ENCODE results near the gene ZNF766. TPM values are rescaled to one million over a fixed set of nuclear protein-coding genes. Genes with fewer than 3 reads are reported as not detected.
A peak's percentile ranks its signal among the peaks of the same experiment; 100 is the strongest.

The ZNF766 gene
- total and polyA plus RNA-seq, 9 of the 15 experiments (the other 6 are each of a cell fraction or from before 2014, with no cell fraction given), result 6.7 to 23.0 (median 11.2) TPM

DNA sequence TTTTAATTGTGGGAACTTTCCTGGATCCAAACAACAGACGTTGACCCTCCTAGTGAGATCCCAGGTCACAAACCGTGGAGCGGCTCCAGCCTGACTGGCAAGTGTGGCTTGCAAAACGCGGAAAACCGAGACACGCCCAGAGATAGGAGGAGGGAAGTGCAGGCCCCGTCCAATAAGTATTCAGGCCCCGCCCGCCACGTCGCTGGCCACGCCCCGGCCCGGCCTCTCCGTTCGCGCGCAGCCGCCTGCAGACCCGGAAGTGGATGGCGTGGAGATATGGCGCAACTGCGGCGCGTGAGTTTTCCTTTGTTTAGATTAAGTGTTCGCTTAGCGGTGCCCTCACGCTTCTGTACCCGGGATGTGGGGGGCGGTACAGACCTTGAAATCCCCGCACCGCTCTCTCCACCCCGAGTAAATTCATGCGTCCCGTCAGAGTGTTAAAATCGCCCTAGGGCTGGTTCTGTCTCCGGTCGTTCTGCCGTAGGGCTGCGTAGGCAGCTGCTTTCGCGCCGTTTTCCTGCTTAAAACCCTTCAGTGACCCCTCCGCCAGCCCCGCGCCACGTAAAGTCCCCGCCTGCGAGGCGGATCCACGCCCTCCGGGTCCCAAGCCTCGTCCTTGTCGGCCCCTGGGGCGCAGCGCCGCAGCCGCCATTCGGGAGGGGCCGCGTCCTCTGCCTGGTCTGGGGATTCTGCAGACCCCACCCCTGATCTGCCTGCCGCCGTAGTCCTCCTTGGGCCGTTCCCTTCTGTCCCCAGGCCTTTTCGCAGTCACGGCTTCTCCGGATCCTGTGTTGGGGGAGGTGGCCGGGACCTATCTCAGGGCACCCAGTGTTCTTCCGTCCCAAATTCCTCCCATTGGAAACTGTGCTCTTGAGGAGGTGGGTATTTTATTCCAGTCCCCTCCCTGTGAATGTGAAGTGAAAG is at the start of gene ZNF766 (continued):
- TF ChIP-seq, protein P1, sequence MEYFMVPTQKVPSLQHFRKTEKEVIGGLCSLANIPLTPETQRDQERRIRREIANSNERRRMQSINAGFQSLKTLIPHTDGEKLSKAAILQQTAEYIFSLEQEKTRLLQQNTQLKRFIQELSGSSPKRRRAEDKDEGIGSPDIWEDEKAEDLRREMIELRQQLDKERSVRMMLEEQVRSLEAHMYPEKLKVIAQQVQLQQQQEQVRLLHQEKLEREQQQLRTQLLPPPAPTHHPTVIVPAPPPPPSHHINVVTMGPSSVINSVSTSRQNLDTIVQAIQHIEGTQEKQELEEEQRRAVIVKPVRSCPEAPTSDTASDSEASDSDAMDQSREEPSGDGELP (CRISPR knock-in tag; IDR thresholded peaks at IDR 0.05; ENCODE audit: borderline replicate concordance), result peak; percentile 67; the same call in 1 of the 2 replicates
- TF ChIP-seq TBP (optimal IDR thresholded peaks at IDR 0.05; ENCODE audit: low read depth, low read length) (peak; percentile 76), FOXA3 (CRISPR knock-in tag; conservative IDR thresholded peaks at IDR 0.05 in 1 of 2, IDR thresholded peaks at IDR 0.05 in 1 of 2) (no peak), STAG1 (CRISPR knock-in tag; IDR thresholded peaks at IDR 0.05; ENCODE audit: borderline replicate concordance) (no peak), GABPB1 (CRISPR knock-in tag; IDR thresholded peaks at IDR 0.05) (peak; percentile 75; the same call in 1 of the 2 replicates), ZNF197 (CRISPR knock-in tag; IDR thresholded peaks at IDR 0.05; ENCODE audit: low read depth) (no peak), ZC3H4 (CRISPR knock-in tag; IDR thresholded peaks at IDR 0.05; ENCODE audit: borderline replicate concordance) (no peak), SRSF1 (IDR thresholded peaks at IDR 0.05; ENCODE audit: low read depth, low read length) (no peak), ZNF347 (CRISPR knock-in tag; IDR thresholded peaks at IDR 0.05; ENCODE audit: low read depth) (no peak), YBX1 (IDR thresholded peaks at IDR 0.05) (no peak), SAFB2 (IDR thresholded peaks at IDR 0.05; ENCODE audit: borderline replicate concordance, low read depth, low read length, severe bottlenecking) (no peak), NRF1 (conservative IDR thresholded peaks at IDR 0.05 in 1 of 2, IDR thresholded peaks at IDR 0.05 in 1 of 2) (peak; percentile 94)
- TF ChIP-seq, protein P2, sequence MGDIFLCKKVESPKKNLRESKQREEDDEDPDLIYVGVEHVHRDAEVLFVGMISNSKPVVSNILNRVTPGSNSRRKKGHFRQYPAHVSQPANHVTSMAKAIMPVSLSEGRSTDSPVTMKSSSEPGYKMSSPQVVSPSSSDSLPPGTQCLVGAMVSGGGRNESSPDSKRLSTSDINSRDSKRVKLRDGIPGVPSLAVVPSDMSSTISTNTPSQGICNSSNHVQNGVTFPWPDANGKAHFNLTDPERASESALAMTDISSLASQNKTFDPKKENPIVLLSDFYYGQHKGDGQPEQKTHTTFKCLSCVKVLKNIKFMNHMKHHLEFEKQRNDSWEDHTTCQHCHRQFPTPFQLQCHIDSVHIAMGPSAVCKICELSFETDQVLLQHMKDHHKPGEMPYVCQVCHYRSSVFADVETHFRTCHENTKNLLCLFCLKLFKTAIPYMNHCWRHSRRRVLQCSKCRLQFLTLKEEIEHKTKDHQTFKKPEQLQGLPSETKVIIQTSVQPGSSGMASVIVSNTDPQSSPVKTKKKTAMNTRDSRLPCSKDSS (IDR thresholded peaks at IDR 0.05; ENCODE audit: low read depth, partially characterized antibody), result no peak
- TF ChIP-seq, protein P3, sequence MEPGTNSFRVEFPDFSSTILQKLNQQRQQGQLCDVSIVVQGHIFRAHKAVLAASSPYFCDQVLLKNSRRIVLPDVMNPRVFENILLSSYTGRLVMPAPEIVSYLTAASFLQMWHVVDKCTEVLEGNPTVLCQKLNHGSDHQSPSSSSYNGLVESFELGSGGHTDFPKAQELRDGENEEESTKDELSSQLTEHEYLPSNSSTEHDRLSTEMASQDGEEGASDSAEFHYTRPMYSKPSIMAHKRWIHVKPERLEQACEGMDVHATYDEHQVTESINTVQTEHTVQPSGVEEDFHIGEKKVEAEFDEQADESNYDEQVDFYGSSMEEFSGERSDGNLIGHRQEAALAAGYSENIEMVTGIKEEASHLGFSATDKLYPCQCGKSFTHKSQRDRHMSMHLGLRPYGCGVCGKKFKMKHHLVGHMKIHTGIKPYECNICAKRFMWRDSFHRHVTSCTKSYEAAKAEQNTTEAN (CRISPR knock-in tag; IDR thresholded peaks at IDR 0.05), result no peak
- TF ChIP-seq, protein P4, sequence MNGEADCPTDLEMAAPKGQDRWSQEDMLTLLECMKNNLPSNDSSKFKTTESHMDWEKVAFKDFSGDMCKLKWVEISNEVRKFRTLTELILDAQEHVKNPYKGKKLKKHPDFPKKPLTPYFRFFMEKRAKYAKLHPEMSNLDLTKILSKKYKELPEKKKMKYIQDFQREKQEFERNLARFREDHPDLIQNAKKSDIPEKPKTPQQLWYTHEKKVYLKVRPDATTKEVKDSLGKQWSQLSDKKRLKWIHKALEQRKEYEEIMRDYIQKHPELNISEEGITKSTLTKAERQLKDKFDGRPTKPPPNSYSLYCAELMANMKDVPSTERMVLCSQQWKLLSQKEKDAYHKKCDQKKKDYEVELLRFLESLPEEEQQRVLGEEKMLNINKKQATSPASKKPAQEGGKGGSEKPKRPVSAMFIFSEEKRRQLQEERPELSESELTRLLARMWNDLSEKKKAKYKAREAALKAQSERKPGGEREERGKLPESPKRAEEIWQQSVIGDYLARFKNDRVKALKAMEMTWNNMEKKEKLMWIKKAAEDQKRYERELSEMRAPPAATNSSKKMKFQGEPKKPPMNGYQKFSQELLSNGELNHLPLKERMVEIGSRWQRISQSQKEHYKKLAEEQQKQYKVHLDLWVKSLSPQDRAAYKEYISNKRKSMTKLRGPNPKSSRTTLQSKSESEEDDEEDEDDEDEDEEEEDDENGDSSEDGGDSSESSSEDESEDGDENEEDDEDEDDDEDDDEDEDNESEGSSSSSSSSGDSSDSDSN (IDR thresholded peaks at IDR 0.05; ENCODE audit: borderline replicate concordance in 1 of 2, low read depth in 2 of 2, low read length in 2 of 2), result no peak
- TF ChIP-seq, protein P5, sequence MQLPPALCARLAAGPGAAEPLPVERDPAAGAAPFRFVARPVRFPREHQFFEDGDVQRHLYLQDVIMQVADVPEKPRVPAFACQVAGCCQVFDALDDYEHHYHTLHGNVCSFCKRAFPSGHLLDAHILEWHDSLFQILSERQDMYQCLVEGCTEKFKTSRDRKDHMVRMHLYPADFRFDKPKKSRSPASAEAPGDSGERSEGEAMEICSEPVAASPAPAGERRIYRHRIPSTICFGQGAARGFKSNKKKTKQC (CRISPR knock-in tag; IDR thresholded peaks at IDR 0.05), result no peak
- TF ChIP-seq, protein P6, sequence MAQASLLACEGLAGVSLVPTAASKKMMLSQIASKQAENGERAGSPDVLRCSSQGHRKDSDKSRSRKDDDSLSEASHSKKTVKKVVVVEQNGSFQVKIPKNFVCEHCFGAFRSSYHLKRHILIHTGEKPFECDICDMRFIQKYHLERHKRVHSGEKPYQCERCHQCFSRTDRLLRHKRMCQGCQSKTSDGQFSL (CRISPR knock-in tag; IDR thresholded peaks at IDR 0.05), result no peak
- TF ChIP-seq, protein P6 (tag; IDR thresholded peaks at IDR 0.05), result no peak
